HG02588 (cell line): ENCODE results near the gene CCSER1.
"Not testable (repeated sequence)": the region's sequence is repeated elsewhere in the genome, so short reads cannot be mapped to it uniquely, and the experiment has no call there.

ENCODE experiments used
- ATAC-seq: cut with Tn5 transposase; IDR thresholded peaks from one replicate; pipeline ENCODE4 v1.9.1; 2021; ENCODE audit warnings: mild to moderate bottlenecking, moderate library complexity; ENCODE audit not compliant: unreplicated experiment

The CCSER1 gene

DNA sequence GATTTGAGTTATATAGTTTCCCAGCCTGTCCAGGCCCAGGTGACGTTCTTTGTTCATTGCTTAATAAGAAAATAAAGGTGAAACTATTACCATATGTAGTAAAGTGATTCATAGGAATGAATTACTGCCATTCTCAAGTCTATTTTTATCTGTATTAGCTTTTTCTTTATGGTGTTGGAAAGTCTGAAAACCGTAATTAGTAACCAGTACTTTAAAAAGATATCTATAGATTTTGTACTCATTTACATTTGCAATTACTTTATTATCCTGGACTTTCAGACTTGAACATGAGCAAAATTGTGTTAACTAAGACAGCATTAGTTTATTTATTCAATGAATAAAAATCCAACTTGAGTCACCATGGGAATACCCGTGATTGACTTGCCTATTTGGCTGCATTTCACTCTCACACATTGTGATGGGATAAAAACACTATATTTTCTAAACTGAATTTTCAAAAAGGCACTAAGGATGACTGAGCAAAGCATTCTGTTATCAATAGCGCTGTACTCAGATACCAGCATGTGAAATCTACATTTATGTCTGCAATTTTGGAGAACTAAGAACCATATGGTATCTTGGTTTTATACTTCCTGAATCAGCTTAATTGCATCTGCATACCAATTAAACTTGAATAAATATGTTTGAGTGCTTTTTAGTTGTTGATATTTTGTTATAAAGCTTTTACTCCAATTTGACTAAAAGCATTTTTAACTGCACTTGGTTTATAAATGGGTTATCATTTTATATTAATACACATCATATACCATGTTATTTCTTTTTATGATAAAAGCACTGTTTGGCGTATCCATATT is 154.6 kb downstream of the CCSER1 start:
- no peak for ATAC-seq

DNA sequence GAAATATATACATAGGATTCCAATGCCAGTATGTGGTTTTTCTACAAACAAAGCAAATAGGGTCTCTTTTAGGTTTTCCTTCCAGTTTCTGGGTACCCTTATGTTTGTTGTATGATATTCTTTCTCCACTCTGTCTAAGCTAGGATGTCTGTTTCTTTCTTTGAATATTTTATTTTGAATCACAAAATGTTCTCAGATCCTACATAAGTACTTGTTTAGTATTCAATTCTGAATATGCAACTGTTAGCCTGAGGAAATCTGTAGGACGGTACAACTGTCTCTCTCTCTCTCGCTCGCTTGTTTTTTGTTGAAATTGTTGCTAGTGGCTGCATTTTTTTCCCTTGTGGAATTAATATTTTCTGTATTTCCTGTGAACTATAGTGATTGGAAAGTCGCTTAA is 163.2 kb downstream of the CCSER1 start:
- ATAC-seq = no peak

DNA sequence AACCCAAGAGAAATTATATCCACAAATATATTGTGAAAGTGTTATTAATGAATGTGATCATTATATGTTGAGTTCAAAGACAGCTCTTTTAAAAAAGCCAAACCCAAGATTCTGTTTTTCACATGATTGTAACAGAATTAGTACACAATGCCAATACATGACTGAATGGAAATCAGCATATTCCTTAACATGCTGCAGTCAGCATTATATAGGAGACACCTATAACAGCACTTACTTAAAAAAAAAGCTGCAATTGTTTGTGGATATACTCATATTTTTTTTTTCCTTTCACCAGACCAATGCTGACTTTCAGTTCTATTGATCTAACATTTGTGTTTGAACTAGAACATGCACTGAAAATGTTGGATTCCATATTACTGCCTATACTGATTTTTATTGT is 165.2 kb downstream of the CCSER1 start:
- ATAC-seq = no peak

DNA sequence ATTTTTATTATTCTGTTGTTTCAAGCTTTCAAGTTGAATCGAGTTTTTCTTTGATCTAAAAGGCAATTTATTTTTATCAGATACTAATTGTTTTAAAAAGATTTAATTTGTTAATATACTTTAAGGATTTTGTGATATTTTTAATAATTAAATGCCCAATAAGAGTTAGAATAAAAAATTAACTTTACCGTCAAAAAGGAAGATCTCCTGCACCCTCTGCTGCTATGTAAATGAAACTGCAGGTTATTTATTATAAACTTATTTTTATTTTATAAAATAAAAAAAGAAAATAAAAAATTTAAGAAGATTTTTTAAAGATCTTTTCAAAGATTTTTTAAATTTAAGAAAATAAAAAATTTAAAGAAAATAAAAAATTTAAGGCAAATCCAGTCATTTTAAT is 166.1 kb downstream of the CCSER1 start:
- no peak for ATAC-seq

DNA sequence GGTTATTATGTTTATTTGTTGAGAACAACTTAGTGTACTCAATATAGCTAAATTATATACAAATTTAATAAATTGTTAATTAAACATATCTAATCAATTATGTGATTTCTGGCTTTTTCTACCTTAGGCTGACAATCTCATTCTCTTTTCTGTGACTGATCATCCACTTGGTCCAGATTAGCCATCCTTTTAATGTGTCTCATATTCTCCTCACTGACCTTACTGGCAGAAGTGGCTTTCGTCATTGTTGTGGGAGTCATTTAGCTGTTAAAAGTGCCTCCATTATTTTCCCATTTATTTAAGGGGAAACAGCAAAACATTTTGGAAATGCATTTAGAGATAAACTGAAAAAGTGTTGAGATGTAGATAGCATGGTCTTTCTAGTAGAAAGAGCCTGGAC is 172.2 kb downstream of the CCSER1 start:
- no peak for ATAC-seq

- no peak for ATAC-seq
Observed at GRCh38 chr4:90306810-90307209, 179.6 kb downstream of the CCSER1 start.

GRCh38 chr4:90317140-90317539 is 189.9 kb downstream of the CCSER1 start:
- ATAC-seq = not testable (repeated sequence)

DNA sequence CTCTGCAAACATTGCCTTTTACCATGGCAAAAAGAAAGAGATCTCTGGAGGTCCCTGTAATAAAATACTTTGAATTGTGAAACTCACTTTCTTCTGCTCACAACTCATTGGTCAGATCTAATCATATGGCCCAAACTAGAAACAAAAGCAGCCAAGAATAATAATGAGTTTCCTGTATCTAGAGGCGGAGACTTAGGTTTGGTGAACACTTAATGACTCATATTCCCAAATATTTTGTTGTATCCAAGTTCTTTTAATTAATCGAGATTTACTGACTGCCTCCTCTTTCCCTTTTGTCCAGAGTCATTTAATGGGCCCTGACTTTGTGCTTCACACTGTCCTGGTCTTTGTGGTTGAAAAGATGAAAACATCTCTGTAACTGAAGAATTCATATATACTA is 190.6 kb downstream of the CCSER1 start:
- no peak for ATAC-seq

DNA sequence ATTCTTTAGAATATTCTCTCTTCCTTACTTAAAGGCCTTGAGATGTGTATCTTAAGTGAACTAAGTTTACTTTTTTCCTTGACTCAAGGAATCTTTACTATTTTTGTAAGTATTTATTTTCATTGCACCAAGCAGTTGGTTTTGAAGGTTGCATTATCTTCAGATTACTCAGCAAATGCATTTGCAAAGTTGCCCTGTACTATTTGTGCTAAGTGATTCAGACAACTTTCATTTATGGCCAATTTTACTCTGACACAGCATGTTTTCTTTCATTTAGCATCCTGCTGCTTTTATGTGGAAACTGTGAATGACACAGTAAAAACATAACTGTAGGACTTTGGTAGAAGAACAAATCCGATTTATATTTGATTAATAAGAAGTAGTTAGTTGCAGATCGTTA is 191.0 kb downstream of the CCSER1 start:
- ATAC-seq = no peak

DNA sequence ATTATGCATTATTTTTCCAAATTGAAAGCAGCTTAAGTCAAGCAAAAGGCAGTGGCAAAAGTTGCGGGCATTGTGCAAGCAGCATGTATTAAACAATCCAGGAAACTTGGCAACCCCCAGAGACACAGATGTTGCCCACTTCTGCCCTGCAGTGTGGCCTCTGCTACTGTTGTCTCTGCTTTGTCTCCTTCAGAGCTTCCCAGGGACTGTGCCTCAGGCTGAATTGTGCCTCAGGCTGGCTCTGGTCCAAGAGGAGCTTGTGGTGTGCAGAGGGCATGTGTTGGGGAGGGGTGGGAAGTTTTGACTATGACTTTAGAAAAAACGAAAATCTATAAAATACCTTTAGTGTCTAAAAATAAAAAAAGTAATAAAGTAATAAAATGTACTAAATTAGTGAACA is 201.4 kb downstream of the CCSER1 start:
- no peak for ATAC-seq

DNA sequence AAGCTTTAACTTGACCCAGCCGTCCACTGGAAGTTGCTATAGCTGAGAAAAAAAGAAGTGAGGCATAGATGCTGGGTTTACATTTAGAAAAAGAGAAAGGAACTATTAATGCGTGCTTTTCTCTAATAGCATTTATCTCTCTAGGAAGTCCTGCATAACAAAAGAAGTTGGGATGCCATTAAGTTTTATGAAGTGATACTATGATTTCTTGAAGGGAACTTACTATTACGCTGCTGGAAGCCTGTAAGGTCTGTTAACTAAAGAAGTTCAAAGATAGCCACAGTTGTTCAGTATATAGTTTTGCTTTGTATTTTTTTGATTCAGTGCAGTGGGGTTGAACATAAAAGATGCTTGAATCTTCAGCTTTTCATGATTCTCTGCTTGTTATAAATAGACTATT is 203.4 kb downstream of the CCSER1 start:
- ATAC-seq = no peak

DNA sequence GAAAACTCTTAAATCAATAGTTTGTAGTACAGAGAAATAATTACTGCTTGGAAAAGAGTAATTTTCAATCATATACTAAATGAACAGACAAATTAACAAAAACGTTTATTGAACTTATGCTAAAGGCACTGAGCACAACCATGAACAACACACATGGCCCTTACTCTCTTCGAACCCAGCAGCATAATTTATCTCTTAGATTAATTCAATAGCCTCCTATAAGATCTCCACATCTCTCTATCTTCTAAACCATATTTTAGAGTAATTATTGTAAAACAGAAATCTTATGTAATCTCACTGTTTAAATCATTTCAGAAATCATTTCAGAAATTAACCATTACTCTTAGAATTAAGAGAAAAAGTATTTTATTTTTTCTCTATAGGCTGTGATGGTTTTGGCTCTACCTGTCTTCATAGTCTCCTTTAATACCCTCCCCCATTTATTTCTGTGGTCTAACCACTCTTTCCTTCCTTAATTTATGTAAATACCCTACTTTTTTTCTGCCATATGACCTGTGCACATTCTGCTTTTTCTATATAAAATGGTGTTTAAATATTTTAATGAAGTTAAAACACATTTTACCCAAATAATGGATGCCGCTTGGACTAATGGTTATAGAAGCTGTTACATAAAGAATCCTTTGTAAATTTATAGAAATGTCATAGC is 218.5 kb downstream of the CCSER1 start:
- no peak for ATAC-seq

DNA sequence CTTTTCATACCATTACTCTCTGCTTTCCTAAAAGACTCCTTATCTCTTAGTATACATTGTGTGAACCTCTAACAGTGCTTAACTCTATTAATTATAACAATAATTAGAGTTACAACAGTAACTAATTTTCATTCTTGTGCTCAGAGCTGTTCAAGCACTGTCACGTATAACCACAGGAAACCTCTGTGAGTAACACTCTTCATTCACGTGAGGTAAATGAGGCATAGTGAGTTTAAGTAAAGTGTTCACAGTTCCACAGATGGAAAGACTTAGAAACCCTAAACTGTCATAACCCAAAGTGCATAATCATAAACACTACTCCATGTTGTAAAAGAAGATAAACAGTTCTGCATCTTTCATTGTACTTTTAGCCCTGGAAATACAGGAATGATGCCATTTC is 222.4 kb downstream of the CCSER1 start:
- no peak for ATAC-seq

- ATAC-seq = no peak
Observed at GRCh38 chr4:90357117-90357710, 230.0 kb downstream of the CCSER1 start.

DNA sequence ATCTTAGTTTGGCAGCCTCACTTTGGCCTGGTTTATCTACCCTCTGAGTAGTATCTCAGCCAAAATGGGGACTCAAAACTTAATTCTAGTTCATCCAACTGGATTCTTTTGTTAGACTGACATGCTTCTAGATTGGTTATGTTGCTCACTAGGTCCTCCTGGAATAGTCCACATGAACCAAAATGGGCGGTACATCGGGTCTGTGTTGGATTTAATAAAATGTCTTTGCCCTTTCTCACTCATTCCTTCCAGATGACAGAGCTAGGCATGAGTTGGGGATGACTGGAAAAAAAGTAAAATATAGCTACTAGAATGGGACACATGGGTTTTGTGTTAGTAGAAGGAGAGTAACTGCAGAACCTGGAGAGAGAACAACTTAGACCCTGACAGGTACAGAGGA is 247.9 kb downstream of the CCSER1 start:
- ATAC-seq = no peak

DNA sequence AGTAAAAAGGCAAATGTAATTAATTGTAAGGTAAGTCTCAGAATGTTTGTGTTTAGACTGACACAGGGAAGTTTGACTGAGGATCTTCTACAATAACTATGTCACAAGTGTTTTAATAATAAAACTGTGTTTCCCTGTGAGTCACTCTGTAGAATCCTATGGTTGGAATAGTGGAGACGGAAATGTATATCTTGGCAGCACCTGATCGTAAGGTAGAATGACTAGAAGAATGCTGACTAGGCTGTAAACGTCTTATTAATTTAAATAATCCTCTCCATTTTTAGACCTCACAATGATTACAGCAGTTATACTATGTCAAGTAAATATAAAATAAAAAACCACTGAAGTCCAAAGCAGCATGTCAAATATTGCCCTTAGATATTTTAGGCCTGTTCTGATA is 266.0 kb downstream of the CCSER1 start:
- no peak for ATAC-seq

DNA sequence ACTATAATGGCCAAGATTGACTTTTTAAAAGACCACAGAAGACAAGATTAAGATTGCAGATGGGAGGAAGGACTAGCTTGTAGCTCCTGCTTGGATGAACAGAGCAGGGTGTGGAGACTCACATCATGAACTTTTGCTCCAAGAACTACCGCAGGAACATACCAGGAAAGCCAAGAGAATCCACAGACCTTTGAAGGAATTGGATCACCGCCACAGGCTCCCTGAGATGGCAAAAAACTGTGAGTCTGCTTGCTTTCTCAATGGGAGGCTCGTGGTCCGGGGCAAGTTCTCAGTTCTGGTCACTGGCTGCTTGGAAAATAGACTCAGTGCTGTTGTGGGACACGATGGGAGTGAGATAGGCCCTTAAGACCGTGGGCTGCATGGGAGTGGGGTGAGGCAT is 276.6 kb downstream of the CCSER1 start:
- ATAC-seq = no peak

DNA sequence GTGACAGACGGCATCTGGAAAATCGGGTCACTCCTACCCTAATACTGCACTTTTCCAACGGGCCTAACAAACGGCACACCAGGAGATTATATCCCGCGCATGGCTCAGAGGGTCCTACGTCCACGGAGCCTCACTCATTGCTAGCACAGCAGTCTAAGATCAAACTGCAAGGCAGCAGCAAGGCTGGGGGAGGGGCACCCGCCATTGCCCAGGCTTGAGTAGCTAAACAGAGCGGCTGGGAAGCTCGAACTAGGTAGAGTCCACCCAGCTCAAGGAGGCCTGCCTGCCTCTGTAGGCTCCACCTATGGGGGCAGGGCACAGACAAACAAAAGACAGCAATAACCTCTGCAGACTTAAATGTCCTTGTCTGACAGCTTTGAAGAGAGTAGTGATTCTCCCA is 280.7 kb downstream of the CCSER1 start:
- ATAC-seq = not testable (repeated sequence)

GRCh38 chr4:90412786-90413185 is 285.6 kb downstream of the CCSER1 start:
- ATAC-seq = not testable (repeated sequence)

DNA sequence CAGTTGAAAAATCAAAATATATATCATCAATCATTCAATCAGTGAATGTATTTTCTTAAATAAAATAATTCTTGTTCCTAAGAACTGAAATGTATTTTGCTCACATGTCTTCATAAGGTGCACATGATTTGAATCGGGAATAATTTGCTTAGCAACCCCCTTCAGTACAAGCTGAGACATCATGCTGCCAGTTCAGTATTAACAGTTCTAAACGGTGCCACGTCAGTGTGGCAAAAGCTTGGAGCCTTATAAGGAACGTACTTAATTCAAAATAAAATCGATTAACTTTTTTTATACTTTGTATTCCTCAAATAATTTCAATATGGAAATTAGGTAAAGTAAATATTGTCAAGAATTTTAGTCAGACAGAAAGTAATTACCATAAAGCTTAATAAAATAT is 287.9 kb downstream of the CCSER1 start:
- ATAC-seq = no peak

- ATAC-seq = peak; percentile 77
Observed at GRCh38 chr4:90419124-90419711, 292.0 kb downstream of the CCSER1 start.

DNA sequence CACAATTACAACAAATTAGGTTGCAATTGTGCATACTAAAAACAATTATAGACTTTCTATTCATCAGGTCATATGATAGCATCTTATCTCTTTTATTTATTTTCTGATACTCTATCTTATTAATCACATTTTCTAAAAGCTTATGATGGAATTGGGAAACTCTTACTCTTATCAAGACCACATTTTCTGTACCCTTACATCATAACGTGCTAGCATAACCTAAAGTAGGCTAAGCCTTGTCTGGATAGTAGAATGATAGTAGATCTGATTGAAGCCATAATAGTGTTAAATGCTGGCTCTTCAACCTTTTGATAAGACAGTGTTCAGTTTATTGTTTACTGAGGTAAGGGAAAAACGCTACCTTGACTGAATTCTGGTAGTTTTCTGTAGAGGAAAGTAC is 294.0 kb downstream of the CCSER1 start:
- ATAC-seq = no peak
